ENCODE data around the gene CCNJ.
"Not testable (repeated sequence)": the region's sequence is repeated elsewhere in the genome, so short reads cannot be mapped to it uniquely, and the experiment has no call there.

CCNJ gene, protein sequence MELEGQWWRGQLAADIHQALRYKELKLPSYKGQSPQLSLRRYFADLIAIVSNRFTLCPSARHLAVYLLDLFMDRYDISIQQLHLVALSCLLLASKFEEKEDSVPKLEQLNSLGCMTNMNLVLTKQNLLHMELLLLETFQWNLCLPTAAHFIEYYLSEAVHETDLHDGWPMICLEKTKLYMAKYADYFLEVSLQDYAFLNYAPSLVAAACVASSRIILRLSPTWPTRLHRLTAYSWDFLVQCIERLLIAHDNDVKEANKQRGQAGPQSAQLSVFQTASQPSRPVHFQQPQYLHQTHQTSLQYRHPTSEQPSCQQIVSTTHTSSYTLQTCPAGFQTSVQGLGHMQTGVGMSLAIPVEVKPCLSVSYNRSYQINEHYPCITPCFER

GRCh38 chr10:96043033-96043892 is at the start of gene CCNJ:
TSS of gene CCNJ (plus strand) at chr10:96043583. CDS start at chr10:96044394, 811 bp downstream.
- DNase-seq, result peak; percentile 83 to 90

- DNase-seq, result not testable (repeated sequence)
Measured at GRCh38 chr10:95994376-95994775, 49.0 kb upstream of the CCNJ start.

GRCh38 chr10:95998255-95998784 is 45.1 kb upstream of the CCNJ start:
- DNase-seq, result no peak

- DNase-seq, result peak; percentile 37 to 55
Measured at GRCh38 chr10:96013956-96014355, 29.4 kb upstream of the CCNJ start.

GRCh38 chr10:96014473-96015102 is 28.8 kb upstream of the CCNJ start:
- DNase-seq, result no peak

- DNase-seq, result peak; percentile 35 to 85
Measured at GRCh38 chr10:96017191-96017687, 26.1 kb upstream of the CCNJ start.

GRCh38 chr10:96021332-96021731 is 22.1 kb upstream of the CCNJ start:
- no peak for DNase-seq

DNA sequence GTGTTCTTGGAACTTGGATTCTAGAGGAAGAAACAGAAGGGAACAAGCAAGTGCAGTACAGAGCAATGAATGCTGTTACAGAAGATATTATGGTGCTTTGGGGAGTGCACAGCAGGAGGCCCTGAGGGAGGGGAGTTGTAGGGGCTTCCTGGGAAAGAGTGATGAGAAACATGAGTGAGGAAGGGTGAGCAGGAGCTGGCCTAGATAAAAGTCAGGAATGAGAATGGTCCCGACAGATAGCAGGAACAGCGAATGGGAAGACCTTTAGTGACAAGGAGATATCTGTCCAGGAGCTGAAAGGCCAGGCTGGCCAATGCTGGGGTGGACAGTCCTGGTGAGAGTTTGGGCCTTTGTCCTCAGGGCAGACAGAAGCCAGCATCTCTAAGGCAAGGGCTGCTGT is 20.6 kb upstream of the CCNJ start:
- DNase-seq, result no peak

DNA sequence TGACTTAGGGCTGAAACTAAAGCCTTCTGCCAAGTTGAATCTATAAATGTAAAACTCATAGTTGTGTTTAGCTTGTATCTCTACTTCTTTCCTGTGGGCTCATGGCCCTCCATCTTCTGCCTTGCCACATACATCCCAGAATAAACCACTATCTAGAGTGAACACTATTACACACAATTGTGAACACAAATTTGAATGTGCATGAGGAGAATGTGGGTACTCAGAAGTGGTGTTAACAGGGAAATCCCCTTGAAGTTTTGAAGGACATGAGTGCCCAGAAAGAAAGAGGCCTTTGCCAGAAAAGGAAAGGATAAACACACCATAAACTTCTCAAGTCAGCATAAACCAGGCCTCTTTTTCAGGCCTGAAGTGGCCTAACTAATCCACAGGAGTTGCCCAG is 20.2 kb upstream of the CCNJ start:
- DNase-seq, result no peak

DNA sequence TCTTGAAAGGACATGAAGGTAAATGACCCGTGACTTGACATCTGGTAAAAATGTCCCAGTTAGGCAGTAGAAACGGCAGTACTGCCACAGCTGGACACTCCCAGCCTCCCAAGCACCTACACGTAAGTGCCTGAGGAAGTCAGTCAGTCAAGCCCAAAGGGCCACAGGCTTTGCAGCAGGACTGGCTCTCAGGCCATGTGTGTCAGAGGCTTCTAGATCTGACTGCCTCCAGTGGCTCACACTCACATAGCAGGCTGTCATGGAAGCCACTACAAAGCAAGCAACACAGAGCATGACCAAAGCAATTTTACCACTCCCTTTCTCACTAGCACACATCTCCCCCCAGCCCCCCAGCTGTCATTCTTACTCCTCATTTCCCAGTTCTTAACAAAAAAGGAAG is 17.8 kb upstream of the CCNJ start:
- peak in 1 of 2 donors; percentile 5 for DNase-seq

DNA sequence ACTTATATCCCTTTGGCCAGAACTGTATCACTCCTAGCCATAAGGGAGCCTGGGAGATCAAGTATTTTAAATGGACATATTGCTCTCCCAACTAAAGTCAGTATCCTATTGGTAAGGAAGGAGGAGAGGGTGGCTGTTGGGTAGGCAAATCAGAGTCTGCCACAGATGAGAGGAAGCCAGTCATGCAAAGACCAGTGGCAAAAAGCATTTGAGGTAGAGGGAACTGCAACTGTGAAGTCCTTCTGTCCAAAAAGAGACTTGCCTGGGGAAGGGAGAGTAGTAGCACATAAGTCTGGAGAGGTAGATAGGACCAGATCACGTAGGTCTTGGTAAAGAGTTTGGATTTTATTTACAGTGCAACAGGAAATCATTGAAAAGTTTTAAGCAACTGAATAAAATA is 8.8 kb upstream of the CCNJ start:
- no peak for DNase-seq

GRCh38 chr10:96038476-96039387 is 4.7 kb upstream of the CCNJ start:
- DNase-seq, result no peak

DNA sequence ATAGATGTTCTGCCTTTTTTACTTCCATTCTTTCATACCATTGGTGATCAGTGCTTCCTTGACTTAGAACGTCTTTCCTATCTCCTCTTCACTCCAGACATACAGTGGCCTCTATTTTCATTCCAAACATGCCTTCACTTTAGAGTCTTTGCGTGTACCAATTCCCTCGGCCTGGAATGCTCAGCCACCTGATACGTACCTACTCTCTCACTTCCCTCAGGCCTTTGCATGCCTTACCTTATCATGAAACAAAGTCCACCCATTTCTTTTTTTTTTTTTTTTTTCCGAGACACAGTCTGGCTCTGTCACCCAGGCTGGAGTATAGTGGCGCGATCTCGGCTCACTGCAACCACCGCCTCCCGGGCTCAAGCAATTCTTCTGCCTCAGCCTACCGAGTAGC is 2.2 kb upstream of the CCNJ start:
- DNase-seq, result no peak

DNA sequence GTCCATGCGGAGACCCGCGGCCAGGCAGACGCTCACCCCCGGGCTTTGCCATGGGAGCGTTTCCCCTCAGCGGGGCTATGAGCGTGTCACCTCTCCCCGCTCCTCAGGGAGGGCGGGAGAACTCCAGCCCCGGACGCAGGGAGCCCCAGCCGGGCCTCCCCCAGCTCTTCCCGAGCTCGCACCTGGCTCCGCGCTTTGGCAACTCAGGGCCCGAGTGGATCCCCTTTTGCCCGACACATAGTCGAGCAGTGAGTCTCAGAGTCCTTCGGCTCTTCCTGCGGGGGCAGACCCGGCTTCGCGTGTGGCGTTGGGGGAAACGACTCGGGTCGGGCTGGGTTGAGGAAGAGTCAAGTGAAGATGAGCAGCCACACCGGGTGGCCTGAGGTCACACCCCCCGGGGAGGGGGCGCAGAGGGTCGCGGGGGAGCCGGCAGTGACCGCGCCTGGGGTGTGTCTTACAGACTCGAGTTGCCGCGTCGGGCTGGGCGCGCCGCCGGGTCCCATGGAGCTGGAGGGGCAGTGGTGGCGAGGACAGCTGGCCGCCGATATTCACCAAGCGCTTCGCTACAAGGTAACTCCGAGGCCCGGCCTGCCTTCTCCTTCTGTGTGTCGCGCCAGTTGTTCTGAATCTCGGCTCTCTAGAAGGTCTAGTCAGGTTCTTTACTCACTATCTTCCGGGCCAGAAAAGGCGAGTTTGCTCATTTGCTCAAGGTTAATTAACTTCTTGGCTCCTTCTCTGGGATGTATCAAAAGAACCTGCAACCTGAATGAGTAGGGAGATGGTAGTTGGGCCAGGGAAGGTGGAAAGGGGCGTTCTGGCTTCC is 721 bp downstream of the CCNJ start:
- DNase-seq, result peak; percentile 48 to 53

GRCh38 chr10:96044736-96045135 is 1.4 kb downstream of the CCNJ start:
- peak; percentile 76 to 83 for DNase-seq

GRCh38 chr10:96046546-96046945 is 3.2 kb downstream of the CCNJ start:
- DNase-seq, result no peak

GRCh38 chr10:96047004-96047649 is 3.7 kb downstream of the CCNJ start:
- DNase-seq, result no peak

GRCh38 chr10:96047925-96048324 is 4.5 kb downstream of the CCNJ start:
- DNase-seq, result not testable (repeated sequence)

DNA sequence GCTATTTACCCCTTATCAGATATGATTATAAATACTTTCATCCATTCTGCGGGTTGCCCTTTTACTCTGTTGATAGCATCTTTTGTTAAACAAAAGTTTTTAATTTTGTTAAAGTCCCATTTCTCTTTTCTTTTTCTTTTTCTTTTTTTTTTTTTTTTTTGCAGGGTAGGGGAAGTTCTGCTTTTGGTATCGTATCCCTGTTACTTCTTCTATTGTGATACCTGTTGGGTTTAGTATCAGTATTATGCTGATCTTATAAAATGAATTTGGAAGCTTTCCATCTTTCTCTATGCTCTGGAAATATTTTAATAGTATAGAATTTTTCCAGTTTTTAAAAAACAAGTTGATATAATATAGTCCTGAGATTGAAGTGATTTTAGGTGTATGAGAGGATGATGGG is 6.0 kb downstream of the CCNJ start:
- DNase-seq, result no peak

- no peak for DNase-seq
Measured at GRCh38 chr10:96053985-96054384, 10.6 kb downstream of the CCNJ start.
